Activated naive CD4-positive, alpha-beta T cell treated with anti-CD3 and anti-CD28 coated beads, Interleukin-2, amount 50 U/mL, for 16 hours (primary cell): ENCODE measurements around the gene ETV4.

Experiments
- DNase-seq: peaks from one replicate; pipeline ENCODE4 v3.0.0-alpha.2; 2020

ETV4 gene

DNA sequence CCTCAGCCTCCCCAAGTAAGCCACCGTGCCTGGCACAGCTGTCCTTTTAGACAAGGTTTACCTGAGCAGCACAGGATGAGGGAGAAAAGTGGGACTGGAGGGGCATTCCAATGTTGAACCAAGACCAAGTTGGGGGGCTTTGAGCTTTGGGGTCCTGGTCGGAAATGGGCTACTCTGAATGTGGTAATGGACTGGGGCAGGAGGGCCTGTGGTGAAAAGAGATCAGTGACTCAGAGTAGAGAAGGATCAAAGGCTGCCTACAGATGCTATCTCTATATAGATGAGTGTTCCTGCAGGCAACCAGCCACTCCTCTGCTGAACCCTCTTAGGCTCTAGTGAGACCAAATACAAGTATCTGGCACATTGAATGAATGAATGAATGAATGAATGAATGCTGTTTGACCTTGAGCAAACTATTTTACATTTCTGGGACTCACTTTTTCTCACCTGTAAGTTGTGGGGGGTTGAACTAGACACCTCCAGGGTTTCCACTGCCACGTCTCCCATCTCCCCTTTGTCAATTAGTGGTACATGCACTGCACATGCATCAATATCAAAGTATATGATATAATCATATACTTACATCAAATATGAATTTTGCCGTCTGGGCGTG is 26.3 kb upstream of the ETV4 start:
- no peak for DNase-seq

DNA sequence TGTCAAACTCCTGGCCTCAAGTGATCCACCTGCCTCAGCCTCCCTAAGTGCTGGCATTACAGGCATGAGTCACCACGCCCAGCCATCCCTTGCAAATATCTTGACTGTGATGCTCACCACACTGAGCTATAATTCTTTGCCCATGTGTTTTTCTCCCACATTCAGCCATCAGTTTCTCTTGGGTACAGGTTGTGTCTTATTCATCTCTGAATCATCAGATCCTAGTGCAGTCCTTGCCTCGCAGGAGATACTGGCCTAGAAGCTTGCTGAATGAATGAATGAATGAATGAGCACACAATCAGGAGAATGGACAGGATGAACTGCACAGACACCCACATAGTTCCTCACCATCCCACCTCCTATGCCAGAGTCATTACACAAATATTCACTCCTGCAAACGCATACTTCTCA is 24.4 kb upstream of the ETV4 start:
- no peak for DNase-seq

DNA sequence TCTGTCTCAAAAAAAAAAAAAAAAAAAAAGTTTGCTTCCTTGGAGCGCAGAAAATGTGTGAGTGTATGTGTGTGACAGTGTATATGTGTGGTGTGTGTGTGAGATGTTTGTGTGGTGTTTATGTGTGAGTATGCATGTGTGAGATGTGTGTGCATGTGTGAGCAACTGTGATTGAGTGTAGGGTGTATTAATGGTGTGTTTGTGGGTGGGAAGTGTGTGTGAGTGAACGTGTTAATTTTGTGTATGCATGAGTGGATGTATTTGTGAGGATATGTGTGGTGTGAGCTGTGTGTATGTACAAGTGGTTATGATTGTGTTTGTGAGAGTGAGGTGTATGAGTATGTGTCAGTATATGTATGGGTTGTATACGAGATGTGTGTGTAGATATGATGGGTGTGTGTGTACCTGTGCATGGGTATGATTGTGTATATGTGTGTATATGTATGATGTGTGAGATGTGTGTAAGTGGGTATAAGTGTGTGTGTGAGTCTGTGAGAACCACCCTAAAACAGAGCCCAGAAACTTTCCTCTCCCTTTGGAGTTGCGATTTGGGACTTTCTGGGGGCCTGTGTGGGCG is 22.5 kb upstream of the ETV4 start:
- no peak for DNase-seq

DNA sequence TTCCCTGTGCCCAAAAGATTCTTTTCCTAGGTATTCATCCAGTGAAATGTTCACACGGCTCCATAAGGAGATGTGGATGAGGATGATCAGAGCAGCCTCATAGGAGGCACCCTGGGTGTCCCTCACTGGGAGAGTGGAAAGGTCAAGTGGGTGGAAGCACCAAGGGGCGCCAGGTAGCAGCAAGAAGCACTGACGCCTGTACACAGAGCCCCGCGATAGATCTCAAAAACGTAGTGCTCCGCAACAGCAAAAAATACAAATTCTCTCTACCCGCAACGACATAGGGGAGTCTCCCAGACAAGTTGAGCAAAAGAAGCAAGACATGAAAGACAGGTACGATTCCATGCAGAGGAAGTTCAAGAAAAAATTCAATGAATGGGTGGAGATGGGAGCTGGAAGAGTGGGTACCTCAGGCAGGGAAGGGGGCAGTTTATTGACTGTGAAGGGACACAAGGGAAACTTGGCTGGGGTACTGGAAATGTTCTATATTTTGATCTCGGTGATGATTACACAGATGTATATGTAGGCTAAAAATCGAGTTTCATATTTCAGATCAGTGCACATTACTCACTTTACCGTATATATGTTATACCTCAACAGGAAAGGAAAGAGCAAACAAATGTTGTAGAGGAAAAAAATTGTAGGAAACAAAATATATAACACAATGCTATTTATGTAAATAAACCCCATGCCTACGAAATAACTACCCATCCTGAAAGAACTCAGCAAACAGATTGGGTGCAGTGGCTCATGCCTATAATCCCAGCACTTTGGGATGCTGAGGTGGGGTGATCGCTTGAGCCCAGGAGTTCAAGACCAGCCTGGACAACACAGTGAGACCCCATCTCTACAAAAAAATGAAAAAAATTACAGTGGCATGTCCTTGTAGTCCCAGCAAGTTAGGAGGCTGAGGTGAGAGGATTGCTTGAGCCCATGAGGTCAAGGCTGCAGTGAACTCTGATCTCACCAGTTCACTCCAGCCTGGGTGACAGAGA is 17.8 kb upstream of the ETV4 start:
- no peak for DNase-seq

DNA sequence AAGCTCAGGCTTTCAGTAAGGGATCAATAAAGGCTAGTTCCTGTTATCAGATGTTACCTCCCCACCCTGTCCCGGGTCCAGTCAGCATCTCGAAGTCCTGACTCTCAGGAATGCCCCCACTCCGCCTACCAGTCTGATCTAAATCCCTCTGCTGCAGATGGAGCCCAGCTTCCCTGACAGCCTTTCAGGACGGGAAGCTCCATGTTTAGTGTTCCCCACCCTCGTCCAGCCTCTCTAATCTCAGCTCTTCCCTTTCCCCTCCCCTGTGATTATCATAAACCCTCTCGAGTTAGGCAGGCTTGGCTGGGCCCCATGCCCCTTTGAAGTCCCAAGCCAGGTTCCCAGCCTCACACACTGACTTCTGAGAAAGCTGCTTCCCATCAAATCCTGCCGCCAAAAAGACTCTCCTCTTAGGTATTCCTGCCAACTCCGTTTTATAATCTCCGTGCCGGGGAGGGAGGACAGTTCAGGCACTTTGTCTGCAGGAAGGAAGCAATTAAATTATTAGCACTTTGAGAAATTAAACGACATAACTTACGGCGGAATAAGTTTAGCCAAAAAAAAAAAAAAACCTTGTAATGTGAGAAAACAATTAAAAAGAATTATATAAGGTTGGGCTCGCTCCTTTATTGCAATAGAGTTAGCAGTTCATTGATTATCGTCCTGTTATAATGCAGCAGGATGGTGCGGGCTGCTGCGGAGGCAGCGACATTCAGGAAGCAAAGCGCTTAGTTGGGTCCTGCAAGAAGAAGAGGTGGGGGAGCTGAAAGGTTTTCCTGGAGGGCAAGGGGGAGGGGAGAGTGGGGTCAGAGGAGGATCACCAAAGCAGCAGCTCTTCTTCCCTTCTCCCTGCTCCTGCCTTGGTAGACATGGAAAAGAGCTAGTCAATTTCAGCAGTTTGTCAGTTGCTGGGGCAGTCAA is 16.8 kb upstream of the ETV4 start:
- no peak for DNase-seq

DNA sequence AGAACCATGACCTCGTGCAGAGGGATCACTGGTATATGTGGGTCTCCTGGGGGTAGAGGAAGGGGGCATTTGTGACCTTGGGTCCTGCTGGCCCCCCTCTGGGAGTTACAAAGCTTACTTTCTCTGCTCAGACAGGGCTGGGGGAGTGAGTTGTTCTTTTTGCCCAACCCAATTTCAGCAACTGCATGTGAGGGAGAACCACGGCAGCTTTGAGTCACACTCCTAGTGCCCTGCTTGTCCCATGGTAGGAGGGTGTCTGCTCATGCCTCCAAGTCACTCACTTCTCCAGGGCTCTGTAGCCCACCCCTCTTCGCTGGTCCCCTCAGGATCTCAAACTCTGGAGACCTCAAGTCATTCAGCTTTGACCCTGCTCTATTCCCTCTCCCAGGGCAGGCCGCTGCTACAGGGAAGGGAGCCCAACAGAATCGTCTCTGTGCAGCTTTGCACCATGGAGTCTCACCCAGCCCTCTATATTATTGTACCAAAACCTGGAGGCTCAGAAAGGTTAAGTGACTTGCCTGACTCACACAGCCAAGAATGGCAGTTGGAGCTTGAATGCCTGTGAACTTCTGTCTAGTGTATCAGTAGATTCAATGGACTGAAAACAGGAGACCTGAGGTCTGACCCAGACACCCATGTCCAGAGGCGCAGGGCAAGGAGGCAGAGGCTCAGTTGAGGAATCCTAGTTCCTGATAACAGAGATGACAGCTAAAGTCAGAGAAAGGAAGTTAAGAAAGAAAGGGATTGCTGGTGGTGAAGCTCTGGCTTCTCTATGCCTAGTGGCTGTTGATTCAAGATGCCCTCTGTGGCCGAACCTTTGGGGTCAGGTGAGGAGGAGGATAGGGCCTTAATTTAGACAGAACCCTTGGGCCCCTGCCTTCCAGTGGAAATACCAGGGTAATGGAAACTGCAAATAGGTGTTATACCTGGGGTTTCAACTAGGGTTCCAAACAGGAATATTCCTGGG is 14.6 kb upstream of the ETV4 start:
- DNase-seq, result no peak

DNA sequence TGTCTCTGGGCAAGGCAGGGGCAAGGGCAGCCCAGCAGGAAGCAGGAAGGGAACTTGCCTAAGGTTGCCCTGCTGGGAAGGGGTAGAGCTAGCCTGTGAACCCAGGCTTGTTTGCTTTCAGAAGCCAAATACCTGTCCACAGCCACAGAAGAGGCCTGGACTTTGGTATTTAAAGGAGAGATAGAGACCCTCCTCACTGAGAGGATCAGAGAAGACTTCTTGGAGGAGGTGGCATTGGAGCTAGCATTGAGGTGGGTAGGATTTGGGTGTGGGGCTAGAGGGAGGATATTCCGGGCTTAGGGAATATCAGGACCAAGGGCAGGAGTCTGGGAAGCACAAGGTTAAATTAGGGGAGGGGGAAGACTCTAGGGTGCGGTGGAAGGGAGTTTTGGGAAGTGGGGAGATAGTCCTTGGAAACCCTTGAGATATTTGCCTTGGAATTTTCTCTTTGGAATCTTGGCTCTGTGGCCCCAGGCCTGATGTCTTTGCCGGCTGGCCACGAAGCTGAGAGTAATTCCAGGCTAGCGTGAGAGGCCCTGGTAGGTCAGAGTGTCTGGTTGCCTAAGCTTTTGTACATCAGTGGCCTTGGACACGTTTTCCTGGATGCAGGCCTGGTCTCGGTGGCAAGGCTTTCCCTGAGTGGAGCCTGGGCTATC is 13.1 kb upstream of the ETV4 start:
- no peak for DNase-seq

DNA sequence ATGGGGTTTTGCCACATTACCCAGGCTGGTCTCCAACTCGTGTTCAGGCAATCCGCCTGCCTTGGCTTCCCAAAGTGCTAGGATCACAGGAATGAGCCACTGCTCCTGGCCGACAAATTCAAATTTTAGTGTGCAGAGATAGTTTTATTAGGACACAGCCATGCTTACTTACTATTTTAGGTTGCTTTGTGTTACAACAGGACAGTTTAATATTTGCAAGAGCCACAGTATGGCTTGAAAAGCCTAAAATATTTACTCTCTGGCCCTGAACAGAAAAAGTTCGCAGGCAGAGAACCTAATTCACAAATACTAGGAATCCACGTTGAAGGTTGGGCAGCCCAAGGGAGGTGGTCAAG is 12.6 kb upstream of the ETV4 start:
- DNase-seq, result no peak

DNA sequence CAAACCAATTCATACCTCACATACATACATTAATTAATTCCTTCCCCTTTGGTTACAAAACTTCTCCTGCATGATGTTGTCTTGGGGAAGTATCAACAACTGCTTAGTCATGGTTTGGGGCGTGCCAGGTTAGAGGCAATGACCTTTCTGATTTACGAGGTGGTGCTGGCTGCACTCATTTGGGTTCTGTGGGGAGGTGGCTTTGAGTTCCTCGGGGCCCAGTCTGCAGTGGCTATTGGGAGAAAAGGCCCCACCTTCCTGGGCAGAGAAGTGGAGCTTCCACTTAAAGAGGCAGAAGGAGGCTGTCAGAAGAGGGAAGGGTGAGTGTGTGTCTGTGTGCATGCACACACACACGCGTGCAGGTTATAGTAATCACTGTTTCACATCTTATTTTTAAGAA is 10.2 kb upstream of the ETV4 start:
- no peak for DNase-seq

DNA sequence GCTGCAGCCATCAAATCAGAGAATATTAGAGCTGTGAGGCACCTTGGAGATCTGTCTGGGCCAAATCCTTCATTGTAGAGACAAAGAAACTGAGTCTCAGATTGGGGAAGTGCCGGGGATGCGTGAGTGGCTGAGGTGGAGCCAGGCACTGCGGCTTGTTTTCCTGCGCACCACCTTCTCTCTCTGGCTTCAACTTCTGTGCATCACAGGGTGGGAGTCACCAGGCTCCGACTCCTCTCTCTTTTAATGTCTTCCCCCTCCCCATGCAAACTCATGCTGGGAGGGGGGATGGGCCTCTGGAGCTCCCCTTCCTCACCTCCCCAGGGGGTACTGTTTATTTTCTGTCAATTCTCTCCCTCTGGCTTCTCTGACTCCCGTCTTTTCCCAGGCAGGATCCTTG is 8.7 kb upstream of the ETV4 start:
- DNase-seq, result no peak

DNA sequence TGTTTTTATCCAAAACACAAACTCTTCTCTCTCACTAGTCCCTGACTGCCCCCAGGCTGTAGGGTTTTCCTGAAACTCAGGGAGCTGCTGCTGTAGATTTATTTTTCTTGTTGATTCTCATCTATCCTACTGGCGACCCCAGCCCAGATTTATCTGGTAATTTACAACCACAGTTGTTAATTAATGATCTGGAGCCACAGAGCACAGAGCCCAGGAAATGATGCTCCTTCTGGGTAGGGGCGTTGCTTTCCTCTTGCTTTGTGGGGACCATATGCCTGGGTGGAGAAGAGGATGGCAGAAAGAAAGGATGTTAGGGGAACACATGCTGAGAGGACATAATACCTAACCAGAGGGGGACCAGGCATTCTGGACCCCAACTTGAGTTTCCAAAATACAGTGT is 7.4 kb upstream of the ETV4 start:
- DNase-seq, result no peak

DNA sequence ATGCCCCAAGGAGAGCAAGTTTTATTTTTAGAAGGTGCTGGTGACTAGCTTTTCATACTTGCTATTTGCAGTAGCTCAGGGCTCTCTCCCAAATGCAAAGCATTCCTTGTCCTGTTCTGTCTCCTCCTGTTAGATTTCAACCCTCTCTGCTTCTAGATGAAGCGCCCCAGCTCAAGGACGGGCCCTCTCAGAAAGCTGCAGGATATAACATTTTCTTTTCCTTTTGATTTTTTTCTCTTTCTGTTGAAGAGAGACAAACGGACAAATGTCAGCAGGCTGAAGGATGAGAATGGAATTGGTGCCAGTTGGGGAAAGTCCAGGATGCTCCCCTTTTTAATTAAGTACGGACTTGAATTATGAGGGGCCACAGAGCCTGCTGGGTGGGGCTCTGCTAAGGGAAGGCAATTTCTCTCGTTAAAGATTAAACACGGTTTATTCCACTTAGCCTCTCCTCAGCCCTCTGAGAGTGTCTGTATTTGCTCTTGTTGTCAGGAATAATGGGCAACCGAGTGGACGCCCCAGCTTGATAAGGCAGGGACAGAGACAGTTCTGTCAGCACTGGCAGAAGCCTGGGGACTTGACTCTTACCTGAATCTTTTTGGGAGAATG is 6.2 kb upstream of the ETV4 start:
- no peak for DNase-seq

DNA sequence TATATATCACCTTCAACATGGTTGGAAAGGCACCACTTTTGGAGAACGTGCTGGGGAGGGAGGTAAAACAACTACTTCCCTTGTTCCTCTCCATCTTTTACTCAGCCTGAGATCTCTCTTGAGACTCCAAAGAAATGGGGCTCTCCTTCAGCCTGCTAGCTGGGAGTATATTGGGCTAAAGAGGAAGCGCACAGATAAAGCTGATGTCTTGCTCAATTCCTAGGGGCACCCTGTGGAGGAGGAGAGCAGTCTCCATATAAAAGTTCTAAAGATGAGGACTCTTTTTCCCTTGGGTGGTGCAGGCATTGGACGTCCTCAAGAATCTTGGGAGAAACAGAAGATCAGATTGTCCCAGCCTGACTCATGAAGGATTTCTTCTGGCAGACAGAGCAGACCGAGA is 4.6 kb upstream of the ETV4 start:
- no peak for DNase-seq

DNA sequence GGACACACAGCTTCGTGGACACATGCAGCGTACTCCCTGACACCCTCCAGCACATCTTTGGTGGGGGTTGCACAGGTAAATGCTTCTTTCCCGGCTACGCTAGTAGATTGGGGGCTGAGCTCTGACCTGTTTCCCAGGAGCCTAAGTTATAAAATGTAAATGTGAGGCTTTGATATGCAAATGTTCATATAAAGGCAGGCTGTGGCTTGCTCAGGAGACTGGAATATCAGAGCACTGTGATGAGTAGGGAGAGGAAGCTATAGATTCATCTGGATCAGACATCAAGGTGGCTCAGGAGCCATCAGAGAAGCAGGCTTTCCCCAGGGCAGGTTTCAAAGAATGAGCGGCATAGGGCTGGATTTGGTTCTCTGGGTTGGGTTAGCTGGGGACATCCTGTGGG is 3.4 kb upstream of the ETV4 start:
- no peak for DNase-seq

DNA sequence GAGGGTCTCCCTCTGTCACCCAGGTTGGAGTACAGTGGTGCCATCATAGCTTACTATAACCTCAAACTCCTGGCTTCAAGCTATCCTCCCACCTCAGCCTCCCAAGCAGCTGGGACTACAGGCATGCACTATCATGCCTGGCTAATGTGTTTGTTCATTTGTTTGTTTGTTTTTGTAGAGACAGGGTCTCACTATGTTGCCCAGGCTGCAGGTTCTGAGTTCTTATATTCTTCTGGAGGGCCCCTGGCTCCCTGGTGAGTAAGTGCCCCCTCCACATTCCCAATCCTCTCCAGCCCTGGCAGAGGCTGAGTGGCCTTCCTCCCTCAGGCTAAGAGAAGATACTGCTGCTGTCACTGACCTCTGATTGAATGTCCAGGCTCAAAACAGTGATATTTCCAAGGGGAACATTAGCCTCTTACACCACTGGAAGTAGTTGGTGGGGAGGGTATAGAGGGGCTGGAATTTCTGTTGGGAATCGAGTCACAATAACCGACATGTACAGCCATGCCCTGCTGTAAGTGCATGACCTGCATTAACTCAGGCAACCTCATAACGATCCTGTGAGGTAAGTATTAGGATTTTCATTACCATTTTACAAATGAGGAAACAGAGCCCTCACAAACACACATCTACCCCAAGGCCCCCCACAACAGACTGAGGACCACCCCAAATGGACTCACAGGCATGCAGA is 2.7 kb upstream of the ETV4 start:
- no peak for DNase-seq

DNA sequence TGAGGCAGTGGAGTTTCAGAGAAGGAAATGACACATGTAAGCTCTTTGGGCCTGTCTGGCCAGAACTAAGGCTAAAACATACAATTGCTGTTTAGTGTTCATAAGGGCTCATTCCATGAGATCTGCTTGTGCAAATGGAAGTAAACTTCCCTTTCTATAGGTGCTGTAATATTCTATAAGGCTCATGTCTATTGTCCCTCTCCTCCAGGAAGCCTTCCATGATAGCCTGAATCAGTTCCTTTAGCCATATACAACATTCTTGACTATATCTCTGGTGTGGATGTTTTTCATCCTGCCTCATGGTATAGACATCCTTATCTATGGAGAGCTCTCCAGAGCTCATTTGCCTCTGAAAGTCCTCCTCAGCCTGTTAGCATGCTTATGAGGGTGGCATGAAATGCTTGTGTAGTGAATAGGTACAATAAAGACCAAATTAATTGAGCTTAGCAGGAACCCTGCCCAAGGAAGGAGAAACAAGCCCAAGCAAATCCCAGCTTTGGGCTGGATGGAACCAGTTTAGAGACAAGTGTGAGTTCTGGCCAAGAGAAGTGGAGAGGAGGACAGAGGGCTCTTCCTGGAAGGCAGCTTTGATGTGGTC is 1.6 kb upstream of the ETV4 start:
- DNase-seq, result no peak

DNA sequence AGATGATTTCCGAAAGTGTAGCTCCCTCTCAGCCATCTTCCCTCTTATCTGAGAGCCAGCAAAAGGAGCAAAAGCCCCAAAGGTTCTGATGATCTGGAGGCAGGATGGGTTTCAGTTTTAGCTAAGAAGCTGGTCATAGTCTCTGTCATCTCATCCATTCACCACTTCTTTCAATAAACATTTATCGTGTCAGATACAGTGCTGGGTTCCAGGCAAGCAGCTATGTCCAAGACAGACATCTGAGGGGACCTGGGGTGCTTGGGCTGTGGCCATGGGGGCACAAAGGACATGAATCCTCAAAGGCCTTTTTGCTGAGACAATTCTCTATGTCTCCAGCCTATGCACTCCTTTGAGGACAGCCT is 1.0 kb upstream of the ETV4 start:
- no peak for DNase-seq

DNA sequence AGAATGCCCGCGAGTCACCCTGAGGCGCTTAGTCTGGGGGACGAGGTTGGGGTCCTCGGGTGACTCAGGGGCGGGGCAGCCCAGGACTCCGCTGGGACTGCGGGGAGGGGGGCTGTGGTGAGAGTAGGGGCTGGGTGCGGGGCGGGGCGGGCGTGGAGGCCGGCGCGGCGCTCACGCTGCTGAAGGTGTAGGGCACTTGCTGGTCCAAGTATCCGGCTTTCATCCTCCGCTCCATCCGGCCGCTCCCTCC is 832 bp downstream of the ETV4 start:
- DNase-seq, result peak; percentile 29

DNA sequence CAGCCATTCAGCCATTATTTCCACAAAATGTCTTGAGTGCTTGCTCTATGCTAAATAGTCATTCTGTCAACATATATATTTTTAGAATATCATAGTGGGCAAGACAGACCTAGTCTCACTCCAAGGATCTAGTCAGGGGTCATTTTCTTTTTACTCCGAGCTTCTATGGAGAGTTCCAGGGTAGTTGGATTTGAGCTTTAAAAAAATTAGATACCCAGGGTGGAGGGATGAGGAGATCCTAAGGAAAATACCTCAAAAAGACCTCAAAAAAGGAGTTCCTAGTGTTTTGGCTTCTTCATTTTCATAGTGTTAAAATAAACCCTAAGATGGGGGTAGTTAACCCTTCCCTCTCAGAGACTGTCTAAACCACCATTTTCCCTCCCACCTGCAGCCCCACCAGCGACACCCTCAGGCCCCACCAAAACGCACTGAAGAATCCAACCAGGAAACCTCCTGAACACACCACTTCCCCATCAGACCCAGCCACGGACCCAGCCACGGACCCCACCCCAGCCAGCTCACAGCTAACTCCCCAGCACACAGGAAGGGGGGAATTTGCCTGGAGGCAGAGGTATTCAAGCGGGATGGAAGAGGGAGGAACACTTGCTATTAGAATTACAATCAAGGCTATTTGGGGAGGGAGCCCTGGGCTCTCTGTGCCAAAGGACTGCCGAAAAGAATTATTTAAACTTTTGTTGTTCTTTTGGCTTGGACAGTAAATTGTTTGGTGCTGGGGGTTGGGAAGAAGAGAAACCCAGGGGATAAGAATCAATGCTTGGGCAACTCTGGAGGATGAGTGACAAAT is 2.2 kb downstream of the ETV4 start:
- no peak for DNase-seq
